COLO668 (cell line): ENCODE data around the gene MYO1B.

Source experiments
- DNase-seq: peaks from one replicate; lab custom pipeline; 2025; ENCODE audit not compliant: unreplicated experiment; lab: John Stamatoyannopoulos, UW

The MYO1B gene

DNA sequence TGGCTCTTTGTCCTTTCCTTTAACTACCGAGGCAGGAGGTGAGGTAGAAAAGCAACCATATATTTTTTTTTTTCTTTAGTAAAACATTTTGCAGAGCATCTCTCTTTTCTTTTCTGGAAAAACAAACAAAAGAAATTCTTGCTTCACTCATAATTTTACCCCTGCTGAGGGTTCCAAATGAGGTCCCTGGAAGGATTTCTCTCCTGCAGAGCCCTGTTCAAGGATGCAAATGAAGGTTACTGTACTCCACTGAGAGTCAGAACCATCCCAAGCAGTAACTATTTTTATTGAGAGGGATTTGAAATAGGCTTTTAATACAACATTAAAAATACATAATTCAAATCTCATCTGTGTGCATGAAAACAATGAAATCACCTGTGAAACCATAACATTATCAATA is 19.5 kb upstream of the MYO1B start:
- no peak for DNase-seq

DNA sequence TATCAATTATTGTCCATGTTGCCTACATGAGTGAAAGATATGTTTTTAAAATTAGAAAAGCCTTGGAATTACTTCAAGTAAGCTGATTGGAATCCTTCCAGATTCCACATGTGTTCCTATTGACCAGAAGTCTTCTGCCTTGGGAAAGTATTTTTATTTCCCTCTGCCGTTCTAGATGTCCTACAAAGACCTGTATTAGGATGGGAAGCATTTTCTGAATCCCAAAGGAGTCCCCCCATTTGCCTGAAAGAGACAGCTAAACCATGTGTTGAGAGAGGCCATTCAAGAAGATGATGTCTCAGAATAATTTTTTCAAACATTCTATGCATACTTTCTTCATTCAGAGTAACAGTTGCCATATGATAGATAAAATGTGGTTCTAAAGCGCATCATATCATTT is 19.0 kb upstream of the MYO1B start:
- no peak for DNase-seq

DNA sequence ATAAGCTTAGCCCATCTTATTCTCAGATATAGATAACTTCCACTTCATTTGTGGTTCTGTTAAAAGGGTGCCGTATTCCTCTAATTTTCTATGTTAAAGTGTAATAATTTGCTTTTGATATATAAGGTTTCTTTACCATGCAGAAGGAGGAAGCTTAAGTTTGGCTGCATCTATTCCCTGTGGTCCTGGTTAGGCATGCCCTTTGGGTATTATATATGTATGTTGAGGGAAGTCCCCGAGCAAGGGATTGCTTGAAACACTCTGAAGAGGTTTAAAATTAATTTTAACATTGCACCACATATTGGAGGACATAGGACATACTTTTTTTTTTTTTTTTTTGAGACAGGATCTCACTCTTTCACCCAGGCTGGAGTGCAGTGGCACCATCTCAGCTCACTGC is 16.9 kb upstream of the MYO1B start:
- DNase-seq = no peak

DNA sequence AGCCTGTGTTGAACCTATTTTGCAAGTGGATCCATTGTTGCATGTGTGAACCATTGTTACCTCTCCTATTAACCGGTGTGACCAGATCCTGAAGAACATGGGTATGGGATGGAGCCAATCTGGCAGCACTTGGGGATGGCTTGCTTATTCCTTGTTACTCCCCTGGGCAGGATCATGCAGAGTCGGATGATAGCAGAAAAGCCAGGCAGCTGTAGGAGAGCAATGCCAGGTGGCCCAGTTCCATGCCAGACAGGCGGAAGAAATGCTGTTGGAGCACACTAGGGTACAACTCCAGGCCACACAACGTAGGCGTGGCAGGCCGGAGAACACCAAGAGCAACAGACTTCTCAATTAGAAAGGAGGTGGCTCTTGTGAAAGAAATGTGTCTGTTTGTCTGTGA is 16.3 kb upstream of the MYO1B start:
- no peak for DNase-seq

DNA sequence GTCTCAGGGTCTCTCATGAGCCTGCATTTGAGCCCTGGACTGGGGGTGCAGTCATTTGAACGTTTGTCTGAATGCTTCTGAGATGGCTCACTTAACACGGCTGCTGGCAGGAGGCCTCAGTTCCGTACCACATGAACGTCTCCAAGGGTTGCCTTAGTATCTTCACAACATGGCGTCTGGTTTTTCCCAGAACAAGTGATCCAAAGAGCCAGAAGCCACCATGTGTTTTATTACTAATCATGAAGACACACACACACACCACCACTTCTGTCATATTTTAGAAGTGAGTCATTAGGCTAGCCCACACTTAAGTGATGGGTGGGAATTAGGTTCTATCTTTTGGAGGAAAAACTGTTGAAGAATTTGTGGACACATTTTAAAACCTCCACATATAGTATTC is 15.0 kb upstream of the MYO1B start:
- DNase-seq = no peak

DNA sequence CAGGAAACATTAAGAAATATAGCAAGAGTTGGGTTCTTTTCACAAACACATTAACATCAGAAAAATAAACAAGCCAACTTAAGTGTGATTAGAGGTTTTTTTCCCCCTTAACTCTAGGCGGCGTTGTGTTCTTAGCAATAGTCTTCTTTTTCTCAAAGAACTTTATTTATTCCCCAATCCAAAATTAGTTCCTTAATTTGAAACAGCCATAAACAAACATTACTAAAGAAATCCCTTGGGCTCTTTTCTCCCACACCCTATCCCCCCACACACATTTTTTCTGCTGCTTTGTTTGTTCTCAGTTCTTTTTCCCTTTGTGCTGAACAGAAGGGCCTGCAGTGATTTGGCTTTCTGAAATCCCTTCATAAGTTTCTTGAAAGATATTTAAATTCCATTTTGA is 13.2 kb upstream of the MYO1B start:
- DNase-seq = no peak

DNA sequence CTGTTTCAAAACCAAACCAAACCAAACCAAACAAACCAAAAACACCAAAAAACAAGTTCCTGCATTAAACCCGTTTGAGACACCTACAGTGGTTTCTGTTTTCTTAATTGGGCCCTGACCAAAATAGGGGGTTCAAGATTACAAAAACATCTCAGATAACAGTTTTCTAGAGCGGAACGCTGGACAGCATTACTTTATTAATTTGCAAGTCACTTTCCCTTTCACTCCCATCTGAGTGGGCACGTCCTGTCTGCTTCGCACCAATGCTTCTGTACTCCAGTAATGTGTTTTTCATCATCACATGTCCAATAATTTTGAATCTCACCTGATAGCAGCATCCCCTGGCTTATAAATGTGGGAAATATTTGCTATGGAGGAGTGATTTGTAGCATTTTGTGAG is 11.7 kb upstream of the MYO1B start:
- DNase-seq = no peak

DNA sequence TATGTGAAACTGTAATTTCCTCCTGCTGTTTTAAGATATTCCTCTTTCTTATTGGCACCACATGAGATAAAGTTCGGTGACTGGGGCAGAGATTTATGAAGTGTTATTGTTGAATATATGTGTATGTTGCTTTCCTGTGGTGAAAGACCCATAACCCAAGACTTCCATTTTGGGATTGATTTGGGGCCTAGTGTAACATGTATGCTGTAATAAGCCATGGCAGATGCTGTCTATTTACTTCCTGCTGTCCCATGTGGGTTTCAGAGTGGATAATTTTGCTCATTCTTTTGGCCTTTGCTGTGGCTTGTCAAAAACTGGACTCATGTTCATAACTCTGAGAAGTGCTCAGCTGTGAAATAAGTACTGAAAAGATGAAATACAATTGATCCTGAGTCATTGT is 10.8 kb upstream of the MYO1B start:
- no peak for DNase-seq

DNA sequence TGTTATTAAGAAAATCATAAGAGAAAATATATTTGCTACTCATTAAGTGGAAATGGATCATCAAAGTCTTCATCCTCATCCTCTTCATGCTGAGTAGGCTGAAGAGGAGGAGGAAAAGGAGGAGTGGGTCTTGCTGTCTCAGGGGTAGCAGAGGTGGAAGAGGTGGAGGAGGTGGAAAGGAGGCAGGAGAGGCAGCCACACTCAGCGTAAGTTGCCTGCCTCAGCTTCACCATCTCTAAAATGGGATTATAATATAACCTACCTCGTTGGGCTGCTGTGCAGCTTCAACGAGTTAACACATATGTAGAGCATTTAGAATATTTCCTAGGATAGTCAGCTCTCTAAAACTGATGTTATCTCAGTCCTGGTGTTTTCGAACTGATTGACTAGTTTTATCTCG is 4.3 kb upstream of the MYO1B start:
- no peak for DNase-seq

DNA sequence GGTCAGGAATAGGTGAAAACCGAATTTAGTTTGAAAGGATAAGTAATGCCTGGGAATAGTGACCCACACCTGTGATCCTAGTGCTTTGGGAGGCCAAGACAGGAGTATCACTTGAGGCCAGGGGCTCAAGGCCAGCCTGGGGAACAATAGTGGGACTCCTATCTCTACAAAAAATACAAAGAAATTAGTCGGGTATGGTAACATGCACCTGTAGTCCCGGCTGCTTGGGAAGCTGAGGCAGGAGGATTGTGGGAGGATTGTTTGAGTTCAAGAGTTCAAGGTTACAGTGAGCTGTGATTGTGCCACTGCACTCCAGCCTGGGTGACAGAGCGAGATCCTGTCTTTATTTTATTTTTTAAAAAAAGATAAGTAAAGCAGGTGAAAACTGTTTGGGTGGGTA is 3.8 kb upstream of the MYO1B start:
- DNase-seq = no peak

DNA sequence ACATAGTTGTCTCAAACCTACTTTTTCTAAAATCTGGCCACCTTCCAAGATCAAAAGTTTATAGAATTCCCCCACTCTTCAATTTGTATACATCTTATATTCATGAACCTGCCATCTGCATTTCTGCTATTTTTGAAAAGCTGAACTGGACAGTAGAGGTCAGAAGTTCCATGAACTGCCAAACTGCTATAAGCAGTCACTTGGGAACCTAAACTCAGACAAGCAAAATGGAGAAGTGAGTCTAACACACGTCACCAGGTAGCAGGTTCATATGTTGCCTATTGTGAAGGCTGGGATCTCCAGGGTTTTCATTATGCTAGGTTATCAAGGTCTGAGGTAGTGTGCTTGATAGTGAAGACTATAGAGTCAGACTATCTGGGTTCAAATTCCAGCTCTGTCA is 2.0 kb upstream of the MYO1B start:
- DNase-seq = no peak

DNA sequence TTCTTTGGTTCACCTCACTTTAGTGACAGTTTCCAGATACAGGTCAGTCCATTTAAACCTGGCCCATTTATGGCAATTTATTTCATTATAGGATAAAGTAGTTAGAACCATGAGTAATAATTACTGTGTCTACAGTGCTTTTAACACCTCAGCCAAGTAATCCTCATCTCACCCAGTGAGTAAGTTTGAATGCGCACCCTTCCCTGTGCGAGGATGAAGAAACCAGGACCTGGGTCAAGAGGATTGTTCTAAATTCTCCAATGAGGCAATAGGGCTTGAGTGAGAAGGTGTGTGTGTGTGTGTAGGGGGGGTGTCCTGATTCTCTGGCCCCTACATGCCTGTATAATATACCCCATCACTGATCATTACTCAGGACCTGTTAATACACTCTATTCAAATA is 854 bp upstream of the MYO1B start:
- DNase-seq = no peak

DNA sequence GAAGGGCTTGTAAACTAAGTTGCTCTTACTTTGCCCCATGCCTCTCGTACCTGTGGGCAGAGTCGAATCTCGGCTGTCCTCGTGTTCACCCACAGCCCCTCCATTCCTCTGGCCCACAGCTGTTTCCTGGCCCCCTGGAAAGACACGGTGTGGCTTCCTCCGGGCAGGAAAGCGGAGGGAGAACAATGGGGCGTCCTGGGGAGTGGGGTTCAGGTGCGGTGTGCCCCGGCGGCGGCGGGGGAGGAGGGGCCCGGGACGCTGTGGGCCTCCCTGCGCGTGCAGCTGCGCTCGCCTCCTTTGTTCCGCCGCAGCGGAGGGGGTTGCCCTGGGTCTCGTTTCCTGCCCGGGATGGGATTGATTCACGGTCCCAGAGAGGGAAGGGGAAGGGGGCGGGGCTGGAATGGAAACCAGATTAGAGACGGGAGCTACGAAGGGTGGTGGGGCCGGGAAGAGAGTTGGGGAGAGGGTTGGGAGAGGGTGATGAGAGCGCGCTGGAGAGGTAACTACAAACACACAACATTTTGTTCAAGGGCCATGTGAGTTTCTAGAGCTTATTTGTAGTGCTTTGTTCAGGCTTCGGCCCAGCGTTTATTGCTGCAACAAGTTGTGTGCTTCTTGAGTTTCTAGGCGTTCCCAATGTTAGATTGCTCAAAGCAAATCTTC is 796 bp downstream of the MYO1B start:
- DNase-seq = peak; percentile 80

DNA sequence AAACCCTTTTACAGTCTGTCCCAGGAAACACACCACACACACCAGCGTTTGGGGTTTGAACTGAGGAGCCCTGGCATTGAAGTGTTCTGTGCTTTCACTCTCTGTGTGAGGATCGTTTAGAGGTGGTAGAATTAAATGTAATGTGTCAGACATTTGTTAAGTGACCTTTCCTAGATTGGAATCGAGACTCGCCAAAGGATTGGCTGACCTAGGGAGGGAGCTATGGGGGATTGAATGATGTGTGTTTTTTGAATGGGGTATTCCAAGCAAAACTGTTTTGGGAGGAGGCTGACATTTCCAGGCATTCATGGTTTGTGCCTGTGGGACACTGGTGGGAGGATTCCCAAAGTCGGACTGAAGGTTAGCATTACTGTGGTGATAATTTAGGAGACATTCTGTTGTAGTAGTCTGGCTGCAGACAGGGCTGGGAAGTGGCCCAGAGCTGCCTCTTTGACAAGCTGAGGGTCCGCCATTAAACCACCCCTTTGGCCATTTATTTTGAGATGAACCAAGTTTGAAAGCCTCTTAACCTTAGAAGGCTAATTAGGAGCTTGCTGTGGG is 1.7 kb downstream of the MYO1B start:
- DNase-seq = no peak

DNA sequence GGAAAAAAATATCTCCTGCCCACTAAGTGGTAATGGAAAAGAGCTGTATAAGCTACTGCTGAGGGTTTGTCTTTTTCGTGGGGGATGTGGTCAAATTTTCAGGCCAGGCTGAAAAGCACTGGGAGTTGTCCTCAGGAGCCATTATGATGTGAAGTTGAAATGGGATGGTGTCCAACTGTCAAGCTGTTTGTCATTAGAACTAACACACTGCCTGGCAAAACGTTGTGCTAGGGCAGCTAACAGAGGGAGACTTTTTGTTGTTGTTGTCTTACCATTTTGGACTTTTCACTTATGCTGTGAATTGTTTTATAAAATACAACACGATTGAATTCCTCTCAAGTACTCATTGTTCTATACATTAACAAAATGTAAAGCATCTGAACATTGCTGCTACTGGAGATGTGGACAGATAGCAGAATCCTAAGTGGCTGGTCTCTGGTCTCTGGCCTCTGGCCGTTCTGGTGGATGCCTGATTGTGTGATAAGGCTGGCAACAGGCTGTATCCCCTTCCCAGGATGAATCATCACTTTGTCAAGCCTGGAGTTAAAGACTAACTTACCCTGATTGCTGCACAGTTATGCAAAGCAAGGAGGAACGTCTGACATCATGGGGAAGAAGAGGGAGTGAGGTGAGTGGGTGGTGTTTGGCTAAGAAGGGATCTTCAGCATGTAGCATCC is 2.3 kb downstream of the MYO1B start:
- DNase-seq = peak; percentile 26

DNA sequence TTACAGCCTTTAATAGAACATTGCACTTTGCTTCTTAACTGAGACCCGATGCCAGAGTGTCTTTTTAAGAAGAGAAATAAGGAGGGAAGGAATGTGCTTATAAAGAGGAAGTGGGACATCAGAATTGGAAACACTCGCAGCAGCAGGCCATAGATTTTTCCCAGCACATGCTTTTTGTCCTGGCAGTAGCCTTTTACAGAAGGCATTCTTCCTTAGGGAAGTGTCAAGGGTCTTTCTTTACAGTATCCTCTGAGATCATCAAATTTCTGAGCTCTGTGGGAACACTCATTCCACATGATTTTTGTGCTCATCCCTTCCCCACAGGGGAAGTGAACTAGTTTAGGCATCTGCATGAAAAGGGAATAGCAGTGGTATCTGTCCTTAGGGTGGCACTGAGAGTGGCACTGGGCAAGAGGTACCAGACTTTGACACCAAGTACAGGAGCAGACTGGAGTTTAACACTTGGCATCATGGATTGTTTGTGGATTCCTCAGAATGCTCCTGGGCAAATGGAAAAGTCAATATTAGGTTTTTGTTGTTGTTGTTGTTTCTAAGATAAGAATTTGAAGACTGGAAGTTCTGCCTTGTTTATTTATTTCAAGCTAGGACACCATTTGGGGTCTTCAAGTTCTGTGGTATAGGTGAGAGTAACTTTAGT is 4.1 kb downstream of the MYO1B start:
- DNase-seq = no peak

DNA sequence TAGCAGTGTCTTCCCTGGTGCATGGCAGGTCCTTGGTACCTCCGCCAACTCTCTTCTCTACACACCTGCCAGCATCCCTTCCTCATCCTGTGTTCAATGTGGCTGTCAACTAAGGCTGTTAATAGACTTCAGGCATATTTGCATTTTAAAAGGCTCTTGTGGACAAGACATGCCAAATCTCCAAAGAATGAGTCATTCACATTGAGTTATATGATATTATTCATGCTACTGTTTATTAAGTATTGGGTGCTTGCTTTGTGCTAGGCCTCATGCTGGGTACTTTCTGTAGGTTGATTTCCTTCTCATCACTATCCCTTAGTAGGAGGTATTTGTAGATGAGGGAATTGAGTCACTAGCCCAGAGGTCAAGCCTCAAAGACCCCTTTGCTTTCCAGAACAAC is 5.2 kb downstream of the MYO1B start:
- no peak for DNase-seq

DNA sequence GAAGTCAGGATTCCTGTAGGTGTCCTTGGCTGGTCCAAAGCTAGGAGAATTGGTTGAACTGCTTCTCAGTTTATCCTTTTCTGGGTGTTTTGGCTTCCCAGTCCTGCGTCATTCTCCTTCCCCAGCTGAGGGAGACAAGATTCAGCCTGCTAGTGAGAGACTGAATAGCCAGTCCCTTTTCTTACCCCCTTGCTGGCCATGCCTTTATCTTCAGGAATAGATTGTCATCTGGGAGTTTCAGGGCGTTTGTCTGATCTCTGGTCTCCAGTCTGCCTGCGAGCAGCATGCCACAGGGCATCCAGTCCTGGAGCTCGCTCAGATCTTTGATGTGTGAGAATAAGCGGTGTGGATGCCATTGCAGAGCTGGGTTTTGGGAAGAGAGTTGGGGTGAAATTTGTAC is 5.8 kb downstream of the MYO1B start:
- no peak for DNase-seq

DNA sequence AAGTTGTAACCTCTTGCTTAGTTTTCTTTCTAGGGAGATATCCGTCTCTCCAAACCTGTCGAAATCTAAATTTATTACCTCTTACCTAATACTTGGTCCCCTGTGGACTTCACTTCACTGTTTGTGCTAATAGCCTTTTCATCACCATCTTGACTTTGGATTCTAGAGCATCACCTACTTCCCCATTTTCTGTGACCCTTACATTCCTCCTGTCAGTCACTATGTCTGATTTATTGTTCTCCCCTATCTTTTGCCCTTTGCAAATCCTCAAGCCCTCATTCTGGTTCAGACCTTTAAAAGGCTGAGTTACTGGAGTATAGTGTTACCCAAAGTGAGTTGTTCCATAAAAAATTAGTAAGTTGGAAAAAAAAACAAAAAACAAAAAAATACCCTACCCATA is 7.5 kb downstream of the MYO1B start:
- no peak for DNase-seq

DNA sequence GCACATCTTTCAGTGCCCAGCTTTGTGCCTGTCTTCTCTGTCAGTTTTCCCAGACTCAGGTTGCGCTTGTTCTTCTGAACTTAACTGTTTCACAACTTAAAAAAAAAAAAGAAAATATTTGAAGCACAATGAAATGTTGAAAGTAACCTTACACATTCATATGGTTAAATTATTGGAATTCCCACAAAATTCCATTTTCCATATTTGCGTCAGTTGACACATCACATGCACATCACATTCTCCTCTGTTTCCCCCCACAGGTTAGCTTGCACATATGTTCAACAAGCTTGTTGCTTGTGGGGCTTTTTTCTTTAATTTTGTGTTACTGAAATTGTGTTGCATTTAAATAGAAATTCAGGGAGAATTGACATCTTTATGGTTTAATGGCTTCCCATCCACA is 8.3 kb downstream of the MYO1B start:
- no peak for DNase-seq

DNA sequence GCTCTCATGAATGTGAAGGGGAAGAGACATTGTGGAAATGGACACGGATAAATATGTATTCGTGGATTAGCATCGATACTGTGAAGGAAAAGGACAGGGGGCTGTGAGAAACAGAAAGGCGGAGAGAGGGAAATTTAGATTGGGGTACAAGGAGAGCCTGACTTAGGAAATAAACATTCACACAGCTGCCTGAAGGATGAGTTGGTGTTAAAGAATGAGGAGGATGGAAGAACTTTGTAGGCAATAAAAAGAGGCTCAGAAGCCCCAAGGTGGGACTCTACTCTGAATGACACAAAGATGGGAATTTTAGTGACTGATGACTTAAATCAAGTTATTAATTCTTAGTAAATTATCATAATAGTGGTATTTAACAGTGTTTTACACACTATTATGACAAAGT is 10.1 kb downstream of the MYO1B start:
- DNase-seq = no peak

DNA sequence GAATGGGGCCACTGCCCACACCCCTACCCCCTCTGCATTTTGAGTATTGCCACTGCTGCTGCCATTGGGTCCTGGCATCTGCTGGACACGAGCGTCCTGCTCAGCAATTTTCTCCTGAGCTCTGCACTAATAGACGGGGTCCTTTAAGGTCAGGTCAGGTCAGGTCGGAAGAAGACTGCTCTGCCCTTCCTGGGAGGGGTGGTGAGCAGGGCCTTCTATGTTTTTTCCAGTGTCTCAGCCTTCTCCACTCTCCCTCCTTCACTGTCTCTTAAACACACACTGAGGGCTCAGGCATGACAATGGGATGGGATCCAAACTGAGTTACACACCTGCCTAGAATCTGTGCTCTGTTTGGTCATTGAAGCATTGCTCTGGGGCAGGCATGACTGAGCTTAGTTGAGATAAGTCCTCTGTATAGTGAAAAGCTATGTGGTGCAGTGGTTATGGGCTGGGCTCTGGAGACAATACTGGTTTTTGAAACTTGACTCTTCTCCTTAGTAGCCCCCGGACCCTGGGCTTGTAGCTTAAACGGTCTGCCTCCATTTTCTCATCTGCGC is 10.6 kb downstream of the MYO1B start:
- no peak for DNase-seq
